A549 (cell line): ENCODE measurements around the gene WFDC5.

Experiments used
- BHLHE40 ChIP-seq: IDR thresholded peaks from 2 replicates; pipeline ENCODE4 v1.6.1; 2012; ENCODE audit warnings: low read depth, low read length, inconsistent platforms
- CTCF ChIP-seq: fragments of >200 bp; sonication (Bioruptor Twin); formaldehyde crosslinking; IDR thresholded peaks from 3 replicates; pipeline ENCODE4 v1.5.1; 2016
- ESRRA ChIP-seq: fragments of 150-350 bp; IDR thresholded peaks from 2 replicates; pipeline ENCODE4 v1.6.1; 2014; ENCODE audit warnings: mild to moderate bottlenecking, low read length, borderline replicate concordance
- HOXB13 ChIP-seq: fragments of 250-450 bp; sonication (Bioruptor Pico); IDR thresholded peaks from 2 replicates; pipeline ENCODE4 v1.5.0; 2020; ENCODE audit warnings: low read depth, mild to moderate bottlenecking, moderate library complexity
- JUN ChIP-seq, 2 experiments: fragments of >200 bp; sonication (Bioruptor Twin); formaldehyde crosslinking; IDR thresholded peaks; 2 replicates in 1 of 2; 3 replicates in 1 of 2; pipeline ENCODE4 v1.6.1; 2016 to 2017
- KDM1A ChIP-seq: fragments of 200-600 bp; sonication (generic); IDR thresholded peaks from 2 replicates; pipeline ENCODE4 v1.6.1; 2016; ENCODE audit warnings: low read depth, mild to moderate bottlenecking
- KDM5A ChIP-seq: fragments of 200-600 bp; sonication (generic); IDR thresholded peaks from 2 replicates; pipeline ENCODE4 v1.6.1; 2016; ENCODE audit warnings: antibody characterized with exemption, mild to moderate bottlenecking
- POLR2A ChIP-seq: IDR thresholded peaks from 2 replicates; pipeline ENCODE4 v1.6.1; 2012; ENCODE audit warnings: mild to moderate bottlenecking, low read length
- RAD21 ChIP-seq, 2 experiments: fragments of >200 bp in 1 of 2; sonication (Bioruptor Twin) in 1 of 2; formaldehyde crosslinking in 1 of 2; IDR thresholded peaks in 1 of 2; conservative IDR thresholded peaks in 1 of 2; 2 replicates in 1 of 2; 3 replicates in 1 of 2; pipeline ENCODE4 v1.6.1; 2012 to 2018; ENCODE audit warnings: inconsistent platforms in 1 of 2
- REST ChIP-seq: fragments of 200-600 bp; sonication (generic); IDR thresholded peaks from 2 replicates; pipeline ENCODE4 v1.6.1; 2016; ENCODE audit warnings: antibody characterized with exemption, mild to moderate bottlenecking, moderate library complexity
- RNF2 ChIP-seq: fragments of 200-600 bp; sonication (generic); IDR thresholded peaks from 2 replicates; pipeline ENCODE4 v1.6.1; 2016; ENCODE audit warnings: low read depth, mild to moderate bottlenecking, antibody characterized with exemption, moderate library complexity, borderline replicate concordance
- SMC3 ChIP-seq: fragments of >200 bp; sonication (Bioruptor Twin); formaldehyde crosslinking; IDR thresholded peaks from 3 replicates; pipeline ENCODE4 v1.6.1; 2018; ENCODE audit warnings: inconsistent platforms
- TF ChIP-seq, protein P1 (sequence below): IDR thresholded peaks from 2 replicates; pipeline ENCODE4 v1.6.1; 2012
- TF ChIP-seq, protein P2 (sequence below): fragments of 150-350 bp; IDR thresholded peaks from 2 replicates; pipeline ENCODE4 v1.6.1; 2014; ENCODE audit warnings: low read depth, mild to moderate bottlenecking, low read length

GRCh38 chr20:45095805-45096238 is 19.2 kb downstream of the WFDC5 start:
- TF ChIP-seq, protein P1, sequence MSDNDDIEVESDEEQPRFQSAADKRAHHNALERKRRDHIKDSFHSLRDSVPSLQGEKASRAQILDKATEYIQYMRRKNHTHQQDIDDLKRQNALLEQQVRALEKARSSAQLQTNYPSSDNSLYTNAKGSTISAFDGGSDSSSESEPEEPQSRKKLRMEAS, result no peak
- TF ChIP-seq RAD21 (conservative IDR thresholded peaks at IDR 0.05 in 1 of 2, IDR thresholded peaks at IDR 0.05 in 1 of 2) (peak; percentile 74 to 83), CTCF (peak; percentile 90), RNF2 (no peak), REST (no peak), POLR2A (no peak), JUN (IDR thresholded peaks at IDR 0.05) (no peak), BHLHE40 (no peak), KDM5A (no peak), ESRRA (no peak), HOXB13 (CRISPR knock-in tag) (no peak), KDM1A (no peak), SMC3 (peak; percentile 82)
- TF ChIP-seq, protein P2, sequence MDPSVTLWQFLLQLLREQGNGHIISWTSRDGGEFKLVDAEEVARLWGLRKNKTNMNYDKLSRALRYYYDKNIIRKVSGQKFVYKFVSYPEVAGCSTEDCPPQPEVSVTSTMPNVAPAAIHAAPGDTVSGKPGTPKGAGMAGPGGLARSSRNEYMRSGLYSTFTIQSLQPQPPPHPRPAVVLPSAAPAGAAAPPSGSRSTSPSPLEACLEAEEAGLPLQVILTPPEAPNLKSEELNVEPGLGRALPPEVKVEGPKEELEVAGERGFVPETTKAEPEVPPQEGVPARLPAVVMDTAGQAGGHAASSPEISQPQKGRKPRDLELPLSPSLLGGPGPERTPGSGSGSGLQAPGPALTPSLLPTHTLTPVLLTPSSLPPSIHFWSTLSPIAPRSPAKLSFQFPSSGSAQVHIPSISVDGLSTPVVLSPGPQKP, result no peak
